NK-92 (cell line): ENCODE measurements around the gene GMDS.

Experiments used
- DNase-seq: peaks from one replicate; lab custom pipeline; 2025; ENCODE audit not compliant: unreplicated experiment; lab: John Stamatoyannopoulos, UW

Gene GMDS

GRCh38 chr6:2245103-2245876 lies at the start of gene GMDS:
TSS of gene GMDS (minus strand) at chr6:2245605.
- no peak for DNase-seq

GRCh38 chr6:2285510-2285909 lies 40.1 kb upstream of the GMDS start:
- DNase-seq = no peak

- DNase-seq = no peak
These were observed 30.5 kb upstream of the GMDS start for GRCh38 chr6:2275892-2276242.

GRCh38 chr6:2274981-2275891 lies 29.8 kb upstream of the GMDS start:
- DNase-seq = no peak

- no peak for DNase-seq
These were observed 27.3 kb upstream of the GMDS start for GRCh38 chr6:2272696-2273095.

- DNase-seq = no peak
These were observed 24.6 kb upstream of the GMDS start for GRCh38 chr6:2270054-2270453.

- DNase-seq = no peak
These were observed 21.4 kb upstream of the GMDS start for GRCh38 chr6:2266841-2267240.

- no peak for DNase-seq
These were observed 20.8 kb upstream of the GMDS start for GRCh38 chr6:2266031-2266795.

- no peak for DNase-seq
These were observed 19.5 kb upstream of the GMDS start for GRCh38 chr6:2264932-2265331.

GRCh38 chr6:2263896-2264295 lies 18.5 kb upstream of the GMDS start:
- no peak for DNase-seq

- DNase-seq = no peak
These were observed 14.2 kb upstream of the GMDS start for GRCh38 chr6:2259574-2259973.

- DNase-seq = no peak
These were observed 13.6 kb upstream of the GMDS start for GRCh38 chr6:2259002-2259494.

- no peak for DNase-seq
These were observed 12.7 kb upstream of the GMDS start for GRCh38 chr6:2258112-2258511.

- DNase-seq = no peak
These were observed 12.0 kb upstream of the GMDS start for GRCh38 chr6:2257363-2257762.

- DNase-seq = no peak
These were observed 9.3 kb upstream of the GMDS start for GRCh38 chr6:2254747-2255146.

GRCh38 chr6:2249126-2249525 lies 3.7 kb upstream of the GMDS start:
- DNase-seq = no peak

- no peak for DNase-seq
These were observed 2.3 kb upstream of the GMDS start for GRCh38 chr6:2247664-2248063.

GRCh38 chr6:2245877-2246863 lies 765 bp upstream of the GMDS start:
- DNase-seq = no peak

GRCh38 chr6:2244261-2245102 lies 923 bp downstream of the GMDS start:
- DNase-seq = no peak
